SU-DHL-6 (cell line): ENCODE data around the gene NQO2.
A peak's percentile ranks its signal among the peaks of the same experiment; 100 is the strongest.

Experiments used
- H2AFZ ChIP-seq: fragments of 200-600 bp; sonication (generic); 2 replicates; pipeline ENCODE4 v1.6.1; 2014; ENCODE audit warnings: low read depth, mild to moderate bottlenecking, moderate library complexity, mixed read lengths, antibody characterized with exemption, low read length; ENCODE audit not compliant: severe bottlenecking
- H3F3A ChIP-seq: fragments of 200-600 bp; shearing (Covaris generic); 2 replicates; pipeline ENCODE4 v1.6.0; 2016; ENCODE audit warnings: antibody characterized with exemption, mild to moderate bottlenecking; ENCODE audit not compliant: insufficient read depth
- H3K27ac ChIP-seq: fragments of 200-600 bp; sonication (generic); 2 replicates; pipeline ENCODE4 v1.5.1; 2016; ENCODE audit warnings: low read depth, mild to moderate bottlenecking, low read length, moderate library complexity, mixed read lengths
- H3K27me3 ChIP-seq: fragments of 200-600 bp; sonication (generic), shearing (Covaris generic); 2 replicates; pipeline ENCODE4 v1.6.0; 2014; ENCODE audit warnings: mild to moderate bottlenecking, low read length
- H3K36me3 ChIP-seq: fragments of 200-600 bp; sonication (generic); 2 replicates; pipeline ENCODE4 v1.6.1; 2014; ENCODE audit warnings: mild to moderate bottlenecking, low read length, mixed read lengths
- H3K4me2 ChIP-seq: fragments of 300-600, 200-600 bp; shearing (Covaris generic), sonication (generic); 2 replicates; pipeline ENCODE4 v1.6.0; 2014; ENCODE audit warnings: low read length, low read depth, mild to moderate bottlenecking; ENCODE audit not compliant: poor library complexity, severe bottlenecking
- H3K4me3 ChIP-seq: fragments of 200-600 bp; sonication (generic); 2 replicates; pipeline ENCODE4 v1.5.1; 2014; ENCODE audit warnings: antibody characterized with exemption, low read length, mild to moderate bottlenecking, mixed read lengths; ENCODE audit not compliant: insufficient read depth, poor library complexity, severe bottlenecking
- H3K79me2 ChIP-seq: fragments of 200-600 bp; sonication (generic); 2 replicates; pipeline ENCODE4 v1.6.1; 2014; ENCODE audit warnings: mild to moderate bottlenecking, low read length, moderate library complexity; ENCODE audit not compliant: insufficient read depth
- H3K9ac ChIP-seq: fragments of 200-600 bp; sonication (generic); 2 replicates; pipeline ENCODE4 v1.7.0; 2014; ENCODE audit warnings: mild to moderate bottlenecking, low read length
- H3K9me2 ChIP-seq: fragments of 200-600 bp; sonication (generic); replicated peaks from 2 replicates; pipeline ENCODE4 v1.6.1; 2014; ENCODE audit warnings: low read length; ENCODE audit not compliant: insufficient read depth
- H3K9me3 ChIP-seq: fragments of 200-600 bp; sonication (generic); 2 replicates; pipeline ENCODE4 v1.6.1; 2014; ENCODE audit warnings: low read length, mixed read lengths; ENCODE audit not compliant: insufficient read depth
- H4K20me1 ChIP-seq: fragments of 200-600 bp; sonication (generic); 2 replicates; pipeline ENCODE4 v1.6.1; 2014; ENCODE audit warnings: low read depth, mild to moderate bottlenecking, antibody characterized with exemption, low read length, moderate library complexity, mixed read lengths
- EZH2phosphoT487 ChIP-seq: fragments of 200-600 bp; sonication (generic), shearing (Covaris generic); conservative IDR thresholded peaks from 2 replicates; pipeline ENCODE4 v1.6.1; 2018; ENCODE audit warnings: mild to moderate bottlenecking, antibody characterized with exemption, low read length, moderate library complexity, mixed read lengths
- TF ChIP-seq, protein P1 (sequence below): fragments of 200-600 bp; sonication (generic); IDR thresholded peaks from one replicate; pipeline ENCODE4 v1.5.1; 2017; ENCODE audit warnings: antibody characterized with exemption, mild to moderate bottlenecking, low read length, moderate library complexity; ENCODE audit not compliant: insufficient read depth, poor library complexity, severe bottlenecking

NQO2 gene

DNA sequence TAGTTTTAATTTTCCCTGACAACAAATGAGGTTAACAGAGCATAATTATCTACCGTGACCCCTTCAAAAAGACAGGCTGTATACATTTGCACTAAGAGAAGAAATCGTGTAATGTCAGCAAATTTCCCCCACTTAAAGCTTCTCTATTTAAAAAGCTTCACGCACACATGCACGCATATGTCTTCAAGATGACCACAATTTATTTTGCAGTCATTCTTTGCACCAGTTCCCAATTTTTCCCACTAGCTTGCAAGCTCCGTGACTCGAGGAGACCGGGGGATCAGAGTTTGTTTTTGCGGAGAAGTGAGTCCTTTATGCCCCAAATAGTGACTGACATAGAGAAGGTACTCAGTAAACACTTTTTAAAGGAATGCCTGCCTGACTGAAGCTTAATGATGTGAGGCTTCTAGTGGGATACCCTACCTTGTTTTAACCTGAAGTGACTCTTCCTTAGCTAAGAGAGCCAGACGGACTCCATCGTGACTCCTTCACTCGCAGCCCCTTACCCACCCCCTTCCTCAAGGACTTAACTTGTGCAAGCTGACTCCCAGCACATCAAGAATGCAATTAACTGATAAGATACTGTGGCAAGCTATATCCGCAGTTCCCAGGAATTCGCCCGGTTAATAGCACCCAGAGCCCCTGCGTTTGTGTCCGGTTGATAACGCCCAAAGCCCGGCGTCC, 9.3 kb upstream of the NQO2 start:
- Histone ChIP-seq H3K9ac (peak overlapping the region; percentile 67), H3K9me2 (no peaks in the 10 kb centered on the region), H3F3A (peaks cover 10% of the 10 kb centered on the region), H3K27ac (peak overlapping the region; percentile 84), H3K4me3 (peak overlapping the region; percentile 63), H3K4me2 (peak overlapping the region; percentile 79), H2AFZ (peak overlapping the region; percentile 93), H3K27me3 (no peaks in the 10 kb centered on the region), H3K9me3 (no peaks in the 10 kb centered on the region), H3K79me2 (no peaks in the 10 kb centered on the region), H4K20me1 (no peaks in the 10 kb centered on the region), H3K36me3 (no peaks in the 10 kb centered on the region)
- TF ChIP-seq, protein P1, sequence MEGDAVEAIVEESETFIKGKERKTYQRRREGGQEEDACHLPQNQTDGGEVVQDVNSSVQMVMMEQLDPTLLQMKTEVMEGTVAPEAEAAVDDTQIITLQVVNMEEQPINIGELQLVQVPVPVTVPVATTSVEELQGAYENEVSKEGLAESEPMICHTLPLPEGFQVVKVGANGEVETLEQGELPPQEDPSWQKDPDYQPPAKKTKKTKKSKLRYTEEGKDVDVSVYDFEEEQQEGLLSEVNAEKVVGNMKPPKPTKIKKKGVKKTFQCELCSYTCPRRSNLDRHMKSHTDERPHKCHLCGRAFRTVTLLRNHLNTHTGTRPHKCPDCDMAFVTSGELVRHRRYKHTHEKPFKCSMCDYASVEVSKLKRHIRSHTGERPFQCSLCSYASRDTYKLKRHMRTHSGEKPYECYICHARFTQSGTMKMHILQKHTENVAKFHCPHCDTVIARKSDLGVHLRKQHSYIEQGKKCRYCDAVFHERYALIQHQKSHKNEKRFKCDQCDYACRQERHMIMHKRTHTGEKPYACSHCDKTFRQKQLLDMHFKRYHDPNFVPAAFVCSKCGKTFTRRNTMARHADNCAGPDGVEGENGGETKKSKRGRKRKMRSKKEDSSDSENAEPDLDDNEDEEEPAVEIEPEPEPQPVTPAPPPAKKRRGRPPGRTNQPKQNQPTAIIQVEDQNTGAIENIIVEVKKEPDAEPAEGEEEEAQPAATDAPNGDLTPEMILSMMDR, result no peak
- no peak for TF ChIP-seq EZH2phosphoT487

DNA sequence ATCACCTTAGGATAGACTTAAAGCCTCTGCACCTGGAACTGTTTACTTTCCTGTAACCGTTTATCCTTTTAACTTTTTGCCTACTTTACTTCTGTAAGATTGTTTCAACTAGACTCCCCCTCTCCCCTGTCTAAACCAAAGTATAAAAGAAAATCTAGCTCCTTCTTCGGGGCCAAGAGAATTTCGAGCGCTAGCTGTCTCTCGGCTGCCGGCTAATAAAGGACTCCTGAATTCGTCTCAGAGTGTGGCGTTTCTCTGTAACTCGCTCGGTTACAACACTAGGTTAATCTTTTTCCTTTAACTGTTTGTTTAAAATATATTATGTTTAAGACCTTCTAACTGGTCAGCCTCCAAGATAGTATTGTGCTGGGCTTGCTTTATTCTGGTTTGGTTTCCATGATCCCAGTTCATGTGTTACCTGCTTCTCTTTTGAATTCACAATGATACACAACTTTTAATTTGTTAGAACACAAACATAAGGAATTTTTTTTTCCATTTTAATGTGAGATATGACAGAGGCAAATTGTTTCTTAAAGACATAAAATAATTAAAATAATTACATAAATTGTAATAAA, 8.7 kb upstream of the NQO2 start:
- Histone ChIP-seq H2AFZ (peak overlapping the region; percentile 93), H3K27ac (no peak overlapping the region), H3F3A (peaks cover 10% of the 10 kb centered on the region), H3K4me3 (no peak overlapping the region), H4K20me1 (no peaks in the 10 kb centered on the region), H3K4me2 (no peak overlapping the region), H3K36me3 (no peaks in the 10 kb centered on the region), H3K27me3 (no peaks in the 10 kb centered on the region), H3K9ac (no peak overlapping the region), H3K9me2 (no peaks in the 10 kb centered on the region), H3K79me2 (no peaks in the 10 kb centered on the region), H3K9me3 (no peaks in the 10 kb centered on the region)
- TF ChIP-seq, protein P1, result no peak
- TF ChIP-seq EZH2phosphoT487, result no peak

DNA sequence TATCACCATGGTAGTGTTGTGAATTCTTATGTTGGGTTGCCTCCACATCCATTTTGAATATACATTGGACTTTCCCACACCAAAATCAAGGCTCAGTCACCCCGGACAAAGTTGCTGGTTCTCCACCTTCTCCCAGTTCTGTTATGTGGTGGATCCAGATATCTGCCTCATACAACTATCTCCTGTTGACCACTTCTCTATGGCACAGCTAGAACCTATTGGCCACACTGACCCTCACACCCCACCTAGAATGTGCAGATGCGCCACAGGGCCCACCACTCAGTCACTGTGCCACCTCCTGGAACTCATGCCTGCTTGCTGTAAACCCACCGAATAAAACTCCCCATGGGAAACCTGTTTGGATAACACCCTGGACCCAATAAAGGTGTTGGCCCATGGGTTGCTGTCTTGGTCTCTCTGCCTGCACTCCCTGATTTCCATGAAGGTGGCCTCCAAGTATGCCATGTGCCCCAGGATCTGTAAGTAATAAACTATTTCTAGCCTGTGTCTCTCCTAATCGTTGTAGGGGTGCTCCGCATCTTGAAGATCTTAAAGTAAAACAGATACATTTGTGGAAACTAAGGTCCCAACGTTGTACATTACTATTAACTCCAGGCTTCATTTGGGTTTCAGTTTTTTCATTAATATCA, 7.2 kb upstream of the NQO2 start:
- Histone ChIP-seq H2AFZ (no peak overlapping the region), H3K4me2 (no peak overlapping the region)

More for the DNA sequence above, 7.2 kb upstream of the NQO2 start:
- Histone ChIP-seq H4K20me1 (no peaks in the 10 kb centered on the region), H3K36me3 (no peaks in the 10 kb centered on the region), H3K27ac (no peak overlapping the region), H3F3A (peaks cover 10% of the 10 kb centered on the region), H3K27me3 (no peaks in the 10 kb centered on the region), H3K9me3 (no peaks in the 10 kb centered on the region), H3K9me2 (no peaks in the 10 kb centered on the region), H3K9ac (no peak overlapping the region), H3K79me2 (no peaks in the 10 kb centered on the region), H3K4me3 (no peak overlapping the region)
- no peak for TF ChIP-seq EZH2phosphoT487
- TF ChIP-seq, protein P1, result no peak
